Measurements from ENCODE around the gene MFSD6. TPM values are rescaled to one million over a fixed set of nuclear protein-coding genes. Genes with fewer than 3 reads are reported as not detected.
"Not testable (repeated sequence)": the region's sequence is repeated elsewhere in the genome, so short reads cannot be mapped to it uniquely, and the experiment has no call there.

The MFSD6 gene
- total RNA-seq (10 to 100 TPM; 57.3 to 61.7 TPM), polyA plus RNA-seq (10 to 100 TPM; 11.7 to 17.5 TPM)
- long read RNA-seq, donor 1, full-length matches to known transcripts, result 6 of 16 reads
- long read RNA-seq, donor 1, partial matches to known transcripts, result 10 of 16 reads
- long read RNA-seq, donor 1, other reads (novel, unspliced or antisense), result 0 of 16 reads
- long read RNA-seq, donor 2, full-length matches to known transcripts, result 2 of 2 reads
- long read RNA-seq, donor 2, partial matches to known transcripts, result 0 of 2 reads
- long read RNA-seq, donor 2, other reads (novel, unspliced or antisense), result 0 of 2 reads
- long read RNA-seq, donor 3, partial matches to known transcripts, result 0 of 1 reads
- long read RNA-seq, donor 3, other reads (novel, unspliced or antisense), result 0 of 1 reads
- long read RNA-seq, donor 4, partial matches to known transcripts, result 0 of 1 reads
- long read RNA-seq, donor 4, other reads (novel, unspliced or antisense), result 0 of 1 reads
- long read RNA-seq, donor 5, full-length matches to known transcripts, result 7 of 7 reads
- long read RNA-seq, donor 5, partial matches to known transcripts, result 0 of 7 reads
- long read RNA-seq, donor 5, other reads (novel, unspliced or antisense), result 0 of 7 reads

DNA sequence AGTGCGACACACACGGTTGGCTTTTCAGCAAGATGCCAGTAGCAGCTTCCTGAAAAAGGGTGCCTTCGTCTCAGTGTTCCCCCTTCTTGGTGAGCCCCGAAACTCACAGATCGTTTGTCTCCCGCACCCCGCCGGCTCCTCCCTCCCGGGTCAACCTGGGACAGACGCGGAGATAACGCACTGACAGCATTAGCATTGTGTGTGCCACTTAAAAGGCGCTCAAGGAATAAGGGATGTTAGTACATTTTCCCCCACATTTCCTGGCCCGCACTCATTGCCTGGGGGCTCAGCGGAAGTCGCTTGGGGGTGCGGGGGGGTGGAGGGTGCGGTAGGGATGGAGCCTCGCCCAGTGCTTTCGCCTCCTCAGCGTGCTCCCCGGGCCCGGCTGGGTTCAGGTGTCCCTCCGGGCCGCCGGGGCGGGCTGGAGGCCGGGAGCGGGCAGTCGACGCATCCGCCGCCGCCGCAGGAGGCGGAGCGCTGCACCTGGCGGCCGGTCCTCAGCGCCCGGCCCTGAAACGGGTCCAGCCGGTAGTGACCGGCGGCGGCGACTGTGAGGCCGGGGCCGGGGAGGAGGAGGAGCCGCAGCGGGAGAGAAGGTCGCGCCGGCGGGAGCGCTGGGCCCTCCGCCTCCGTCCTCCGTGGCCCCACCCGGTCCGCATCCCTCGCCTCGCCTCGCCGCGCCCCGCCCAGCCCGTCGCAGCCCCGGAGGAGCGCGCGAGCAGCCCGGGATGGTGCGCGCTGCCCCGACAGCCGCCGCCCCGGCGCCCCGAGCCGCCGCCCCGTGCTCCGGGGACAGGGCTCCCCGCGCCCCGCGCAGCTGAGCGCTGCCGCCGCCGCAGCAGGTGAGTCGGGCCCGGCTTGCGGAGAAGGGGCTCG lies at the start of gene MFSD6:
Gene MFSD6 (plus strand): TSS at position 694 of the 876 bp plus-strand sequence. CDS start 27,675 bp downstream, outside the sequence.
- WGBS, 2 donors, result 1% methylated on average over 54 to 98 of the region's 98 CpGs
- TF ChIP-seq, protein P1, sequence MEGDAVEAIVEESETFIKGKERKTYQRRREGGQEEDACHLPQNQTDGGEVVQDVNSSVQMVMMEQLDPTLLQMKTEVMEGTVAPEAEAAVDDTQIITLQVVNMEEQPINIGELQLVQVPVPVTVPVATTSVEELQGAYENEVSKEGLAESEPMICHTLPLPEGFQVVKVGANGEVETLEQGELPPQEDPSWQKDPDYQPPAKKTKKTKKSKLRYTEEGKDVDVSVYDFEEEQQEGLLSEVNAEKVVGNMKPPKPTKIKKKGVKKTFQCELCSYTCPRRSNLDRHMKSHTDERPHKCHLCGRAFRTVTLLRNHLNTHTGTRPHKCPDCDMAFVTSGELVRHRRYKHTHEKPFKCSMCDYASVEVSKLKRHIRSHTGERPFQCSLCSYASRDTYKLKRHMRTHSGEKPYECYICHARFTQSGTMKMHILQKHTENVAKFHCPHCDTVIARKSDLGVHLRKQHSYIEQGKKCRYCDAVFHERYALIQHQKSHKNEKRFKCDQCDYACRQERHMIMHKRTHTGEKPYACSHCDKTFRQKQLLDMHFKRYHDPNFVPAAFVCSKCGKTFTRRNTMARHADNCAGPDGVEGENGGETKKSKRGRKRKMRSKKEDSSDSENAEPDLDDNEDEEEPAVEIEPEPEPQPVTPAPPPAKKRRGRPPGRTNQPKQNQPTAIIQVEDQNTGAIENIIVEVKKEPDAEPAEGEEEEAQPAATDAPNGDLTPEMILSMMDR (IDR thresholded peaks at IDR 0.05; ENCODE audit: control extremely low read depth, extremely low read depth), result no peak
- Histone ChIP-seq H3K27ac (ENCODE audit: low read depth in 1 of 2, low read length in 1 of 2) (peak within 1 kb of the TSS; percentile 69 to 97), H3K4me1 (ENCODE audit: control insufficient read depth in 5 of 5, insufficient read depth in 5 of 5, low read length in 5 of 5) (peaks cover 0 to 11% (median 0%) of the 10 kb centered on the region in 5 donors), H3K9me3 (ENCODE audit: control insufficient read depth in 4 of 4, insufficient read depth in 3 of 4, low read length in 3 of 4) (no peaks in the 10 kb centered on the region), H3K9ac (ENCODE audit: insufficient read depth in 1 of 2, low read length in 2 of 2) (peak within 1 kb of the TSS; percentile 31 to 74), H3K27me3 (ENCODE audit: control insufficient read depth in 3 of 3, insufficient read depth in 3 of 3, low read length in 2 of 3) (peaks cover 0 to 7% (median 7%) of the 10 kb centered on the region in 3 donors), H3K4me3 (peak within 1 kb of the TSS; percentile 90), H3K36me3 (ENCODE audit: control insufficient read depth in 4 of 4, insufficient read depth in 4 of 4, low read length in 4 of 4) (no peaks in the 10 kb centered on the region)
- peak; percentile 71 for ATAC-seq (ENCODE audit: insufficient read depth, low FRiP score)
- peak; percentile 50 to 55 (median 54) for DNase-seq

DNA sequence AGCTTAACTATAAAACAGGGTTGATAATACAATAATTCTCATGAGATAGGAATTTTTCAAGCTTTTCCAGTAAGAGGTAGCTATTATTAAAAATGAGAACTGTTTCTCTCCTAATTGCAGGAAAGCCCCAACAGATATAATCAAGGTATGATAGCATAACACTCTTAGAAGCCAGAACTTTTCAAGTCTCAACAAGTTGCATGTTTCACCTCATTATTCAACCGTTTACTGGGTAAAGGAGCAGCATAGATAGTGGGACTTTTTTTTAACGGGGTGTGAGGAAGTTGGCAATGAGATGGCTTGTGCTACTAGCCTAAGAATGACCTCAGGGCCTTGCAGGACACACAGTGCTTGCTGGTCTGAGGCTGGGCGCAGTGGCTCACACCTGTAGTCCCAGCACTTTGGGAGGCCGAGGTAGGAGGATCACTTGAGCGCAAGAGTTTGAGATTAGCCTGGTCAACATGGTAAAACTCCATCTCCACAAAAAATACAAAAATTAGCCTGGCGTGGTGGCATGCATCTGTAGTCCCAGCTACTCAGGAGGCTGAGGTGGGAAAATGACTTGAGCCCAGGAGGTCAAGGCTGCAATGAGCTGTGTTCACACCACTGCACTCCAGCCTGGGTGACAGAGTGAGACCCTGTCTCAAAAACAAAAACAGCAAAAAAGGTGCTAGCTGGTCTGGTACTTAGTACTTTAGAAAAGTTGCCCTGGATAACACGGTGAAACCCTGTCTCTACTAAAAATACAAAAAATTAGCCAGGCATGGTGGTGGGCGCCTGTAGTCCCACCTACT lies 49.3 kb upstream of the MFSD6 start:
- 79 to 87% methylated on average over 8 of the region's 8 CpGs for WGBS, 2 donors
- not testable (repeated sequence) for H3K27me3 ChIP-seq (ENCODE audit: control insufficient read depth in 3 of 3, insufficient read depth in 3 of 3, low read length in 2 of 3); H3K27ac ChIP-seq (ENCODE audit: low read depth in 1 of 2, low read length in 1 of 2); H3K9ac ChIP-seq (ENCODE audit: insufficient read depth in 1 of 2, low read length in 2 of 2); H3K4me3 ChIP-seq; H3K36me3 ChIP-seq (ENCODE audit: control insufficient read depth in 4 of 4, insufficient read depth in 4 of 4, low read length in 4 of 4); H3K9me3 ChIP-seq (ENCODE audit: control insufficient read depth in 4 of 4, insufficient read depth in 3 of 4, low read length in 3 of 4); DNase-seq; ATAC-seq (ENCODE audit: insufficient read depth, low FRiP score)
- peaks cover 2 to 34% (median 6%) of the 10 kb centered on the region in 5 donors for H3K4me1 ChIP-seq (ENCODE audit: control insufficient read depth in 5 of 5, insufficient read depth in 5 of 5, low read length in 5 of 5)

DNA sequence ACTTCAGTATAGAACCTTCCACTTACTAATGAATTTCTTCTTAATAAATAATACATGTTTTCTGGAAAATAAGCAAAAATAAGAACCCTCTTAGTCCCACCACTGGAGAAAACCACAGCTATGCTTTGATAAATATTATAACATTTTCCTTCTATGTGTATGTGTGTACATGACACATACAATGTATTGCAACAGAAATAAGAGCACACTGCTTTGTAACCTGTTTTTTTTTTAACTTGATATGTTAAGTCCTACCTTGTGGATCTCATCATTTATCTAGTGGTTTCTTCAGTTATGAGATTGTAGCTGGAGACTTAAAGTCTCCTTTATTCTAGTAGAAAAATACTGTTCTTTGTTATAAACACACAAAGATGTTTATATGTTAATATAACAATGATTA lies 47.6 kb upstream of the MFSD6 start:
- Histone ChIP-seq H3K36me3 (ENCODE audit: control insufficient read depth in 4 of 4, insufficient read depth in 4 of 4, low read length in 4 of 4) (peaks cover 0 to 5% (median 1%) of the 10 kb centered on the region in 4 donors), H3K9ac (ENCODE audit: insufficient read depth in 1 of 2, low read length in 2 of 2) (no peak overlapping the region), H3K27ac (ENCODE audit: low read depth in 1 of 2, low read length in 1 of 2) (no peak overlapping the region), H3K4me1 (ENCODE audit: control insufficient read depth in 5 of 5, insufficient read depth in 5 of 5, low read length in 5 of 5) (peaks cover 0 to 31% (median 3%) of the 10 kb centered on the region in 5 donors), H3K27me3 (ENCODE audit: control insufficient read depth in 3 of 3, insufficient read depth in 3 of 3, low read length in 2 of 3) (no peaks in the 10 kb centered on the region), H3K9me3 (ENCODE audit: control insufficient read depth in 4 of 4, insufficient read depth in 3 of 4, low read length in 3 of 4) (no peaks in the 10 kb centered on the region), H3K4me3 (no peak overlapping the region)
- TF ChIP-seq, protein P1 (IDR thresholded peaks at IDR 0.05; ENCODE audit: control extremely low read depth, extremely low read depth), result no peak
- DNase-seq (no peak), ATAC-seq (ENCODE audit: insufficient read depth, low FRiP score) (no peak)

All from lung (tissue), 16 donors.